RKO (cell line): ENCODE data around the gene HOTAIR.

Experiments
- DNase-seq: peaks from one replicate; pipeline ENCODE4 v3.0.0-alpha.2; 2016; ENCODE audit warnings: low spot score

Gene HOTAIR

GRCh38 chr12:54011665-54012532, 37.1 kb upstream of the HOTAIR start:
- no peak for DNase-seq

GRCh38 chr12:54010972-54011664, 36.4 kb upstream of the HOTAIR start:
- no peak for DNase-seq

GRCh38 chr12:54010053-54010971, 35.6 kb upstream of the HOTAIR start:
- no peak for DNase-seq

DNA sequence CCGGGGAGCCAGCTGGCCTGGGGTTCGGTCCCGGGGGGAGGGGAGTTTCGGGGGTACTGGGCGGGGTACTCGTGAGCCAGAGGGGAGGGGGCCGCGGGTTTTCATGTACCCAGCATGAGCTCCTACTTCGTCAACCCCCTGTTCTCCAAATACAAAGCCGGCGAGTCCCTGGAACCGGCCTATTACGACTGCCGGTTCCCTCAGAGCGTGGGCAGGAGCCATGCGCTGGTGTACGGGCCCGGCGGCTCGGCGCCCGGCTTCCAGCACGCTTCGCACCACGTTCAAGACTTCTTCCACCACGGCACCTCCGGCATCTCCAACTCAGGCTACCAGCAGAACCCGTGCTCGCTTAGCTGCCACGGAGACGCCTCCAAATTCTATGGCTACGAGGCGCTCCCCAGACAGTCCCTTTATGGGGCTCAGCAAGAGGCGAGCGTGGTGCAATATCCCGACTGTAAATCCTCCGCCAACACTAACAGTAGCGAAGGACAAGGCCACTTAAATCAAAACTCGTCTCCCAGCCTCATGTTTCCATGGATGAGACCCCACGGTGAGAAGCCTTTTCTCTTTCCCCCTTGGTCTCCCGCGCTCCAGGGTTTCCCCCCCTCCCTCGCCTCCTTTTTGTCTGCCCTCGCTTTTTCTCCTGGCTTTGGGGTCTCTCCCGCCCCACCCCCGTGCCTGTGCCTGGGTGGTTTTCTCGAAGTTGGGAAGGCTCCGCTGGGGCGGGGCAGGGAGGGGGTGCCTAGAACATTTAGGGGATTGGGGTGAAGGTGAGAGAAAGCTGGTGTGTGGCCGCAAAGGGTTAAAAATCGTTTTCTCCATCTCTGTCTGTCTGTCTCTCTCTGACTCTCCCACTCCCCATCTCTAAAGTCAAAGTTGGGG, 34.7 kb upstream of the HOTAIR start:
- DNase-seq: peak; percentile 45

DNA sequence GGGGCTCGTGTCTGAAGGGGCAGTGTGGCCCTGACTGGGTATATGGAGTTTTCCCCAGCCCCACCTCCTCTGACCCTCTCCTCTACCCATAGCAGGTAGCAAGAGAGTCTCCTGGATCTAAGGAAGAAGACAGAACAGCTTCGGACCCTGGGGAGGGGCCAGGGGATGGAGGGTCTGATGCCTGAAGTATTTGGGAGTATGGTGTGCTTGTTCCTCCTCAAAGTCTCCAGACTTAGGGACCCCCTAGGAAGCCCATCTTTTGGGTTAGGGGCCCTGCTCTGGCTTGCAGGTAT, 33.5 kb upstream of the HOTAIR start:
- DNase-seq: no peak

GRCh38 chr12:54007538-54008259, 32.9 kb upstream of the HOTAIR start:
- DNase-seq: no peak

- DNase-seq: no peak
These were observed 31.9 kb upstream of the HOTAIR start for GRCh38 chr12:54006559-54007220.

- peak; percentile 75 for DNase-seq
These were observed 31.3 kb upstream of the HOTAIR start for GRCh38 chr12:54005853-54006558.

GRCh38 chr12:54005531-54005852, 30.7 kb upstream of the HOTAIR start:
- DNase-seq: no peak

GRCh38 chr12:54004841-54005530, 30.2 kb upstream of the HOTAIR start:
- DNase-seq: no peak

DNA sequence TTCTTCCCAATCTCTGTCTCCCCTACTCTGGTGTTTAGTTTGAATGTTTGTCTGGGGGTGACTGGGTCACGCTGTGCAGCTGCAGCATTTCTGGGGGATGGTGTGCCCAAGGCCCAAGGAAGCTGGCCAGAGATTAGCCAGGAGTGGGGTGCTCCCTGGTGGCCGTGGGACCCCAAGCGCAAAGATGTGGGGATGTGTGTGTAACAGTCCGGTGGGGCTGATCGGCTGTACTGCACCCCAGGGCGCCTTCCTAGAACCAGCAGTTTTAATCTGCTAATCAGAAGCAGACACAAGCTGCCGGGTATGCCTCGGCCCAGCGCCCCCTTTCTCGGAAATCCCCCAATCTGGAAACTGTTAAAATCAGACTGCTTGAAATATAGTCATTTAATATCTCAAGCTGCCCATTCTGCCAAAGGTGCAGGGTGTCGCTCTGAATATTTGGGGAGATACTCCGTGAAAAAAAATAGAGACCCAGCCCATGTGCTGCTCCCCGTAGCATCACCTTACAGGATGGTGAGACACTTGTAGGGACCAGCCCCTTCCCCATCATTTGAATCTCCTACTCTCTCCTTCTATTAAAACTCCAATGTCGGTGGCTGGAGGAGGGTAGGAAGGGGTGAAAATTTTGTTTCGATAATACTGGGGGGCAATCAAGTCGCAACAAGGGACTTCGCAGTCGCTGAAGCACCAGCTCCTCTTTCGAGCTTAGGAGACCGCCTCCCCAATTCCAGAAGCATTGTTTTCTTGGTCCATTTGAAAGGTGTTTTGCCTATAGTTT, 29.5 kb upstream of the HOTAIR start:
- DNase-seq: peak; percentile 42

GRCh38 chr12:54003625-54004024, 28.9 kb upstream of the HOTAIR start:
- no peak for DNase-seq

DNA sequence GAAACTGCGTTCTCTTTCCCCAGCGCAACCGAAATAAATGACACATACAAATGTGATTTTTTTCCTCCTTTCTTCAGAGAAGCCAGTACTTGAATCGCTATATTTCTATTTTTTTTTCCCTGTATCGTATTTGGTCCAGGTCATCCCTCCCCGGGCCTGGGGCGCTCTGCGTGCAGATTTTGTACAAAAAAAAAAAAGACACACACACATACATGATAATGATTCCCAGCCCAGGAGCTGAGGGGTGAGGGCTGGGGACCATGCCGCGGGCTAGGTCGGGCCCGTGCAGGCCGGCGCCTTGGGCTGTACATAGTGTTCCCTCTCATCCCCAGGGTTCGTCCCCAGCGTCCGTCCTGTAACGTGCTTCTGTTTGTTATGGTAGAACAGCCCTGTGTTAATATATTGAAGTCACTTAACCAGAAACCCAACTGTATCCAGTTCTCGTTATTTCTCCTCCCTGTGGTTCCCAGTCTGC, 28.2 kb upstream of the HOTAIR start:
- no peak for DNase-seq

DNA sequence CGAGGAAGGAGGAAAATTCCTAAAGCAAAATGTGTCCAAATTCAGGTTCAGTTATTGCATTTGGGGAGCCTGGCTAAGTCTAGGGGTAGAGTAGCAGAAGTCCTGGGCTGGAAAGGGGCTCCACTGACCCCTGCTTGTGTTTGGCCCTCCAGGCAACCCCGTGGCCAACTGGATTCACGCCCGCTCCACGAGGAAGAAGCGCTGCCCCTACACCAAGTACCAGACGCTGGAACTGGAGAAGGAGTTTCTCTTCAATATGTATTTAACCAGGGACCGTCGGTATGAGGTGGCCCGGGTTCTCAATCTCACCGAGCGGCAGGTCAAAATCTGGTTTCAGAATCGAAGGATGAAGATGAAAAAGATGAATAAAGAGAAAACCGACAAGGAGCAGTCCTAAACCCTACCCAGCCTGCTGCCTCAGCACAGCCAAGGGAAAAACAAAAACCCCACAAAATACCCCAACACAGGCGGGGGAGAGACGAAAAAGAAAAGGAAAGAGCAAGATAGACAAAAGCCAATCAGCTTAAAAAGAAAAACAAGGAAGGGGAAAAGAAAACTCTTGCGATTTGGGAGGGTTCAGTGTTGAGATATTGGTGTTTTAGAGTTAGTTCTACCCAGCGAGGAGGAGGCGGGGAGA, 27.6 kb upstream of the HOTAIR start:
- DNase-seq: no peak

DNA sequence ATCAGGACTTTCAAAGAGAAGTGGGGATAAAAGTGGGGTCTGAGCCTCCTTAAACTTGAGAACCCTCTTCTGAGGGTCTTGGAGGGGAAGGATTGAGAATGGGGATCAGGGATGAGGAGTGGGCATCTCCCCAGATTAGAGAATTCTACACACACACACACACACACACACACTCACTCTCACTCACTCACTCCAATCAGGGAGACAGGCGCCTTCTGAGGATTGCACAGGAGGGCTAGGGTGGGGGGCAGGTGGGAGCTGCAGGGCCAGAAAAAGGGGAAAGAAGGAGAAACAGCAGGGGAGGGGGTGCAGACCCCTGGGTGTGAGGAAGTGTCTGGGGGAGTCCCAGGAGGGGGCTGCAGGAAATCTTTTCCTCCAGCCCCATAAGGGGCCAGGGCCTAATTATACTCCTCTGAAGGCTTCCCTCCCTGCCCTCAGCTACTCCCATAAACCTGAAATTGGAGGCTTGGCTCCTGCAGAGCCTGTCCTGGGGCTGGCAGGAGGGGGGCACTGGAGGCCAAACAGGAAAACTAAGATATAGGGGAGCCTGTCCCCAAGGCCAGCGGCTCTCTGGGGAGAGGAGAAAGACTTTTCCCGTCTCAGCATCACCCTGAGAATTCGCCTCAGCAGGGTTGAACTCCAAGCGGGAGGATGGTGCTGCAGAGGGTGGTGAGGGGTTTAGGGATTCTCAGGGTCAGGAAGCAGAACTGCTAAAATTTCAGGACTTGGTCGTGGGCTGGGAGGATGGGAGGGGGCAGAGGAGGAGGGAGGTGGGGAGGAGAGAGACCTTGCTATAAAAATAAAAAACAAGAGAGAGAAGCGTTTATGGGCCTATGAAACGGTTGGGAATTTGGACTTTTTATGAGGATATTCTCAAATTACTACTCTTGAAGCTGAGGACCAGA, 26.8 kb upstream of the HOTAIR start:
- DNase-seq: no peak
